HEK293 (cell line): ENCODE results near the gene FNDC10.
A peak's percentile ranks its signal among the peaks of the same experiment; 100 is the strongest.

Experiments used
- BCL11A ChIP-seq: fragments of 450-650 bp; formaldehyde crosslinking; IDR thresholded peaks from 2 replicates; pipeline ENCODE4 v1.5.1; 2016; ENCODE audit warnings: low read depth, missing biosample characterization, missing genetic modification characterization
- GFI1B ChIP-seq: fragments of 450-650 bp; formaldehyde crosslinking; IDR thresholded peaks from 2 replicates; pipeline ENCODE4 v1.5.1; 2016; ENCODE audit warnings: missing biosample characterization, missing genetic modification characterization
- GLI4 ChIP-seq: fragments of 450-650 bp; formaldehyde crosslinking; IDR thresholded peaks from 2 replicates; pipeline ENCODE4 v1.5.1; 2016; ENCODE audit warnings: missing biosample characterization, missing genetic modification characterization
- GLIS1 ChIP-seq: fragments of 450-650 bp; formaldehyde crosslinking; IDR thresholded peaks from 2 replicates; pipeline ENCODE4 v1.5.1; 2016; ENCODE audit warnings: missing biosample characterization, missing genetic modification characterization
- SCRT2 ChIP-seq: fragments of 450-650 bp; formaldehyde crosslinking; IDR thresholded peaks from 2 replicates; pipeline ENCODE4 v1.5.1; 2016; ENCODE audit warnings: missing biosample characterization, missing genetic modification characterization
- SP7 ChIP-seq: fragments of 450-650 bp; formaldehyde crosslinking; IDR thresholded peaks from 2 replicates; pipeline ENCODE4 v1.5.1; 2016; ENCODE audit warnings: missing biosample characterization, missing genetic modification characterization
- ZNF157 ChIP-seq: fragments of 450-650 bp; formaldehyde crosslinking; IDR thresholded peaks from 2 replicates; pipeline ENCODE4 v1.5.1; 2016; ENCODE audit warnings: missing biosample characterization, missing genetic modification characterization
- ZNF211 ChIP-seq: fragments of 450-650 bp; formaldehyde crosslinking; IDR thresholded peaks from 2 replicates; pipeline ENCODE4 v1.5.1; 2016; ENCODE audit warnings: low read depth, missing biosample characterization, missing genetic modification characterization
- ZNF223 ChIP-seq: fragments of 450-650 bp; formaldehyde crosslinking; IDR thresholded peaks from 2 replicates; pipeline ENCODE4 v1.5.1; 2016; ENCODE audit warnings: missing biosample characterization, missing genetic modification characterization
- ZNF266 ChIP-seq: fragments of 450-650 bp; formaldehyde crosslinking; IDR thresholded peaks from 2 replicates; pipeline ENCODE4 v1.5.1; 2016; ENCODE audit warnings: missing biosample characterization, missing genetic modification characterization, low read depth
- ZNF292 ChIP-seq: fragments of 450-650 bp; formaldehyde crosslinking; IDR thresholded peaks from 2 replicates; pipeline ENCODE4 v1.5.1; 2016; ENCODE audit warnings: low read depth, missing biosample characterization, missing genetic modification characterization, borderline replicate concordance
- ZNF311 ChIP-seq: fragments of 450-650 bp; formaldehyde crosslinking; IDR thresholded peaks from 2 replicates; pipeline ENCODE4 v1.5.1; 2017; ENCODE audit warnings: missing biosample characterization, missing genetic modification characterization, borderline replicate concordance
- ZNF404 ChIP-seq: fragments of 450-650 bp; formaldehyde crosslinking; IDR thresholded peaks from 2 replicates; pipeline ENCODE4 v1.5.1; 2017; ENCODE audit warnings: missing biosample characterization, missing genetic modification characterization
- ZNF548 ChIP-seq: fragments of 450-650 bp; formaldehyde crosslinking; IDR thresholded peaks from 2 replicates; pipeline ENCODE4 v1.5.1; 2016; ENCODE audit warnings: missing biosample characterization, missing genetic modification characterization
- ZNF571 ChIP-seq: fragments of 450-650 bp; formaldehyde crosslinking; IDR thresholded peaks from 2 replicates; pipeline ENCODE4 v1.5.0; 2017; ENCODE audit warnings: missing biosample characterization, missing genetic modification characterization
- ZNF629 ChIP-seq: fragments of 450-650 bp; formaldehyde crosslinking; IDR thresholded peaks from 2 replicates; pipeline ENCODE4 v1.5.1; 2017; ENCODE audit warnings: missing biosample characterization, missing genetic modification characterization
- TF ChIP-seq, protein P1 (sequence below): fragments of 450-650 bp; formaldehyde crosslinking; conservative IDR thresholded peaks from 2 replicates; pipeline ENCODE4 v1.5.1; 2016; ENCODE audit warnings: low read depth, missing biosample characterization, missing genetic modification characterization
- TF ChIP-seq, protein P2 (sequence below): fragments of 450-650 bp; formaldehyde crosslinking; IDR thresholded peaks from 2 replicates; pipeline ENCODE4 v1.5.0; 2017; ENCODE audit warnings: missing biosample characterization, missing genetic modification characterization, borderline replicate concordance
- TF ChIP-seq, protein P3 (sequence below): fragments of 450-650 bp; formaldehyde crosslinking; IDR thresholded peaks from 2 replicates; pipeline ENCODE4; 2016; ENCODE audit warnings: missing biosample characterization, missing genetic modification characterization
- TF ChIP-seq, protein P4 (sequence below): fragments of 450-650 bp; formaldehyde crosslinking; IDR thresholded peaks from 2 replicates; pipeline ENCODE4 v1.5.1; 2016; ENCODE audit warnings: missing biosample characterization, missing genetic modification characterization
- TF ChIP-seq, protein P5 (sequence below): fragments of 450-650 bp; formaldehyde crosslinking; IDR thresholded peaks from 2 replicates; pipeline ENCODE4 v1.5.1; 2016; ENCODE audit warnings: missing biosample characterization, missing genetic modification characterization
- TF ChIP-seq, protein P6 (sequence below): fragments of 450-650 bp; formaldehyde crosslinking; IDR thresholded peaks from 2 replicates; pipeline ENCODE4 v1.5.1; 2017; ENCODE audit warnings: missing biosample characterization, missing genetic modification characterization
- TF ChIP-seq, protein P7 (sequence below): fragments of 450-650 bp; formaldehyde crosslinking; IDR thresholded peaks from 2 replicates; pipeline ENCODE4 v1.5.1; 2016; ENCODE audit warnings: missing biosample characterization, missing genetic modification characterization

The FNDC10 gene

DNA sequence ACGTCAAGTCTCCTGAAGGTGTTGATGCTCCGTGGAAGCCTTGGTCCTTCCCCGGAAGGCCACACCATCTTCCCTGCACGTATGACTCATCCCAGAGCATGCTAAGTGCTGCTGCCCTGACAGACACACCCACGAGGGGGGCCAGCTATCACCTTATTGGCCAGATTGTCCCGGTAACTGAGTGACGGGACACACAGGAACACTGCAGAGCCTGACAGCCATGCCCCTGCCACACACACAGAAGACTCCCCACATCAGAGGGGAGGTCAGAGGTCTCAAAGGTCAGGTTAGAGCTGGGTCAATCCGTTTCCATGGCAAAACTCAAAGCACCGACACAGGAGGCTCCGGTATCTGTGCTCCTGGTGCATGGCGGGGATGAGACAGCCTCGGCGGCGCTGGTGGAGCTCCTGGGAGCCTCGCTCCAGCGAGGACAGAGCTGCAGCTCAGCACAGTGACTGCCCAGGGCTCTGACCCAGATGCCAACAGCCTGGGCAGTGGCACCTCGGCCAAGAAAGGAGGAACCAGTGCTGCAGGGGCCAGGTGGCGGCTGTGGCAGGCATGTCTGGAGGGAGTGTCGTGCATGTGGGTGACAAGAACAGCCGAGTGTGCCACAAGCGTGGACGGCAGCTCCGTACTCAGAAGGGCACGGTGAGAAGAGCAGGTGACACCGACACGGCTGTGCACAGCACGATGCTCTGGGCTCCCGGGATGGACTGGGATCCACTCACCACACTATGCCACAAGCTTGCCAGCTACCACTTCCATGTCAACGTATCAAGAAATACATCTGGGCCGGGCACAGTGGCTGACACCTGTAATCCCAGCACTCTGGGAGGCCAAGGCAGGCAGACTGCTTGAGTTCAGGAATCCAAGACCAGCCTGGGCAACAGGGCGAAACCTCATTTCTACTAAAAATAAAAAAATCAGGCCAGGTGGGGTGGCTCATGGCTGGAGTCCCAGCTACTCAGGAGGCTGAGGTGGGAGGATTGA lies 44.7 kb downstream of the FNDC10 start (continued):
- TF ChIP-seq ZNF266 (tag by site-specific recombination) (no peak), SCRT2 (0 out of 2 replicates have a peak, but pooled peaks have one; percentile 22), ZNF404 (no peak), ZNF548 (no peak), ZNF311 (tag by site-specific recombination) (no peak), ZNF157 (no peak), ZNF292 (no peak), SP7 (tag by site-specific recombination) (no peak; the same call in 1 of the 2 replicates), ZNF629 (tag by site-specific recombination) (peak; percentile 54; the same call in 1 of the 2 replicates), ZNF223 (no peak), GLI4 (tag by site-specific recombination) (no peak), GFI1B (tag by site-specific recombination) (no peak), BCL11A (tag by site-specific recombination) (no peak), GLIS1 (tag by site-specific recombination) (peak; percentile 26; the same call in 1 of the 2 replicates), ZNF211 (no peak), ZNF571 (tag by site-specific recombination) (no peak)
- TF ChIP-seq, protein P1, sequence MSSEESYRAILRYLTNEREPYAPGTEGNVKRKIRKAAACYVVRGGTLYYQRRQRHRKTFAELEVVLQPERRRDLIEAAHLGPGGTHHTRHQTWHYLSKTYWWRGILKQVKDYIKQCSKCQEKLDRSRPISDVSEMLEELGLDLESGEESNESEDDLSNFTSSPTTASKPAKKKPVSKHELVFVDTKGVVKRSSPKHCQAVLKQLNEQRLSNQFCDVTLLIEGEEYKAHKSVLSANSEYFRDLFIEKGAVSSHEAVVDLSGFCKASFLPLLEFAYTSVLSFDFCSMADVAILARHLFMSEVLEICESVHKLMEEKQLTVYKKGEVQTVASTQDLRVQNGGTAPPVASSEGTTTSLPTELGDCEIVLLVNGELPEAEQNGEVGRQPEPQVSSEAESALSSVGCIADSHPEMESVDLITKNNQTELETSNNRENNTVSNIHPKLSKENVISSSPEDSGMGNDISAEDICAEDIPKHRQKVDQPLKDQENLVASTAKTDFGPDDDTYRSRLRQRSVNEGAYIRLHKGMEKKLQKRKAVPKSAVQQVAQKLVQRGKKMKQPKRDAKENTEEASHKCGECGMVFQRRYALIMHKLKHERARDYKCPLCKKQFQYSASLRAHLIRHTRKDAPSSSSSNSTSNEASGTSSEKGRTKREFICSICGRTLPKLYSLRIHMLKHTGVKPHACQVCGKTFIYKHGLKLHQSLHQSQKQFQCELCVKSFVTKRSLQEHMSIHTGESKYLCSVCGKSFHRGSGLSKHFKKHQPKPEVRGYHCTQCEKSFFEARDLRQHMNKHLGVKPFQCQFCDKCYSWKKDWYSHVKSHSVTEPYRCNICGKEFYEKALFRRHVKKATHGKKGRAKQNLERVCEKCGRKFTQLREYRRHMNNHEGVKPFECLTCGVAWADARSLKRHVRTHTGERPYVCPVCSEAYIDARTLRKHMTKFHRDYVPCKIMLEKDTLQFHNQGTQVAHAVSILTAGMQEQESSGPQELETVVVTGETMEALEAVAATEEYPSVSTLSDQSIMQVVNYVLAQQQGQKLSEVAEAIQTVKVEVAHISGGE (tag by site-specific recombination) = no peak
- TF ChIP-seq, protein P2, sequence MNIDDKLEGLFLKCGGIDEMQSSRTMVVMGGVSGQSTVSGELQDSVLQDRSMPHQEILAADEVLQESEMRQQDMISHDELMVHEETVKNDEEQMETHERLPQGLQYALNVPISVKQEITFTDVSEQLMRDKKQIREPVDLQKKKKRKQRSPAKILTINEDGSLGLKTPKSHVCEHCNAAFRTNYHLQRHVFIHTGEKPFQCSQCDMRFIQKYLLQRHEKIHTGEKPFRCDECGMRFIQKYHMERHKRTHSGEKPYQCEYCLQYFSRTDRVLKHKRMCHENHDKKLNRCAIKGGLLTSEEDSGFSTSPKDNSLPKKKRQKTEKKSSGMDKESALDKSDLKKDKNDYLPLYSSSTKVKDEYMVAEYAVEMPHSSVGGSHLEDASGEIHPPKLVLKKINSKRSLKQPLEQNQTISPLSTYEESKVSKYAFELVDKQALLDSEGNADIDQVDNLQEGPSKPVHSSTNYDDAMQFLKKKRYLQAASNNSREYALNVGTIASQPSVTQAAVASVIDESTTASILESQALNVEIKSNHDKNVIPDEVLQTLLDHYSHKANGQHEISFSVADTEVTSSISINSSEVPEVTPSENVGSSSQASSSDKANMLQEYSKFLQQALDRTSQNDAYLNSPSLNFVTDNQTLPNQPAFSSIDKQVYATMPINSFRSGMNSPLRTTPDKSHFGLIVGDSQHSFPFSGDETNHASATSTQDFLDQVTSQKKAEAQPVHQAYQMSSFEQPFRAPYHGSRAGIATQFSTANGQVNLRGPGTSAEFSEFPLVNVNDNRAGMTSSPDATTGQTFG (tag by site-specific recombination) = no peak
- TF ChIP-seq, protein P3, sequence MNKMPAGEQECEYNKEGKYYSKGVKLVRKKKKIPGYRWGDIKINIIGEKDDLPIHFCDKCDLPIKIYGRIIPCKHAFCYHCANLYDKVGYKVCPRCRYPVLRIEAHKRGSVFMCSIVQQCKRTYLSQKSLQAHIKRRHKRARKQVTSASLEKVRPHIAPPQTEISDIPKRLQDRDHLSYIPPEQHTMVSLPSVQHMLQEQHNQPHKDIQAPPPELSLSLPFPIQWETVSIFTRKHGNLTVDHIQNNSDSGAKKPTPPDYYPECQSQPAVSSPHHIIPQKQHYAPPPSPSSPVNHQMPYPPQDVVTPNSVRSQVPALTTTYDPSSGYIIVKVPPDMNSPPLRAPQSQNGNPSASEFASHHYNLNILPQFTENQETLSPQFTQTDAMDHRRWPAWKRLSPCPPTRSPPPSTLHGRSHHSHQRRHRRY = no peak
- TF ChIP-seq, protein P4, sequence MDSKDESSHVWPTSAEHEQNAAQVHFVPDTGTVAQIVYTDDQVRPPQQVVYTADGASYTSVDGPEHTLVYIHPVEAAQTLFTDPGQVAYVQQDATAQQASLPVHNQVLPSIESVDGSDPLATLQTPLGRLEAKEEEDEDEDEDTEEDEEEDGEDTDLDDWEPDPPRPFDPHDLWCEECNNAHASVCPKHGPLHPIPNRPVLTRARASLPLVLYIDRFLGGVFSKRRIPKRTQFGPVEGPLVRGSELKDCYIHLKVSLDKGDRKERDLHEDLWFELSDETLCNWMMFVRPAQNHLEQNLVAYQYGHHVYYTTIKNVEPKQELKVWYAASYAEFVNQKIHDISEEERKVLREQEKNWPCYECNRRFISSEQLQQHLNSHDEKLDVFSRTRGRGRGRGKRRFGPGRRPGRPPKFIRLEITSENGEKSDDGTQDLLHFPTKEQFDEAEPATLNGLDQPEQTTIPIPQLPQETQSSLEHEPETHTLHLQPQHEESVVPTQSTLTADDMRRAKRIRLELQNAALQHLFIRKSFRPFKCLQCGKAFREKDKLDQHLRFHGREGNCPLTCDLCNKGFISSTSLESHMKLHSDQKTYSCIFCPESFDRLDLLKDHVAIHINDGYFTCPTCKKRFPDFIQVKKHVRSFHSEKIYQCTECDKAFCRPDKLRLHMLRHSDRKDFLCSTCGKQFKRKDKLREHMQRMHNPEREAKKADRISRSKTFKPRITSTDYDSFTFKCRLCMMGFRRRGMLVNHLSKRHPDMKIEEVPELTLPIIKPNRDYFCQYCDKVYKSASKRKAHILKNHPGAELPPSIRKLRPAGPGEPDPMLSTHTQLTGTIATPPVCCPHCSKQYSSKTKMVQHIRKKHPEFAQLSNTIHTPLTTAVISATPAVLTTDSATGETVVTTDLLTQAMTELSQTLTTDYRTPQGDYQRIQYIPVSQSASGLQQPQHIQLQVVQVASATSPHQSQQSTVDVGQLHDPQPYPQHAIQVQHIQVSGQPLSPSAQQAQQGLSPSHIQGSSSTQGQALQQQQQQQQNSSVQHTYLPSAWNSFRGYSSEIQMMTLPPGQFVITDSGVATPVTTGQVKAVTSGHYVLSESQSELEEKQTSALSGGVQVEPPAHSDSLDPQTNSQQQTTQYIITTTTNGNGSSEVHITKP (tag by site-specific recombination) = peak; percentile 60; the same call in 1 of the 2 replicates
- TF ChIP-seq, protein P5, sequence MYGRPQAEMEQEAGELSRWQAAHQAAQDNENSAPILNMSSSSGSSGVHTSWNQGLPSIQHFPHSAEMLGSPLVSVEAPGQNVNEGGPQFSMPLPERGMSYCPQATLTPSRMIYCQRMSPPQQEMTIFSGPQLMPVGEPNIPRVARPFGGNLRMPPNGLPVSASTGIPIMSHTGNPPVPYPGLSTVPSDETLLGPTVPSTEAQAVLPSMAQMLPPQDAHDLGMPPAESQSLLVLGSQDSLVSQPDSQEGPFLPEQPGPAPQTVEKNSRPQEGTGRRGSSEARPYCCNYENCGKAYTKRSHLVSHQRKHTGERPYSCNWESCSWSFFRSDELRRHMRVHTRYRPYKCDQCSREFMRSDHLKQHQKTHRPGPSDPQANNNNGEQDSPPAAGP (tag by site-specific recombination) = peak; percentile 70; the same call in 1 of the 2 replicates
- TF ChIP-seq, protein P6, sequence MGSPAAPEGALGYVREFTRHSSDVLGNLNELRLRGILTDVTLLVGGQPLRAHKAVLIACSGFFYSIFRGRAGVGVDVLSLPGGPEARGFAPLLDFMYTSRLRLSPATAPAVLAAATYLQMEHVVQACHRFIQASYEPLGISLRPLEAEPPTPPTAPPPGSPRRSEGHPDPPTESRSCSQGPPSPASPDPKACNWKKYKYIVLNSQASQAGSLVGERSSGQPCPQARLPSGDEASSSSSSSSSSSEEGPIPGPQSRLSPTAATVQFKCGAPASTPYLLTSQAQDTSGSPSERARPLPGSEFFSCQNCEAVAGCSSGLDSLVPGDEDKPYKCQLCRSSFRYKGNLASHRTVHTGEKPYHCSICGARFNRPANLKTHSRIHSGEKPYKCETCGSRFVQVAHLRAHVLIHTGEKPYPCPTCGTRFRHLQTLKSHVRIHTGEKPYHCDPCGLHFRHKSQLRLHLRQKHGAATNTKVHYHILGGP (tag by site-specific recombination) = no peak
- TF ChIP-seq, protein P7, sequence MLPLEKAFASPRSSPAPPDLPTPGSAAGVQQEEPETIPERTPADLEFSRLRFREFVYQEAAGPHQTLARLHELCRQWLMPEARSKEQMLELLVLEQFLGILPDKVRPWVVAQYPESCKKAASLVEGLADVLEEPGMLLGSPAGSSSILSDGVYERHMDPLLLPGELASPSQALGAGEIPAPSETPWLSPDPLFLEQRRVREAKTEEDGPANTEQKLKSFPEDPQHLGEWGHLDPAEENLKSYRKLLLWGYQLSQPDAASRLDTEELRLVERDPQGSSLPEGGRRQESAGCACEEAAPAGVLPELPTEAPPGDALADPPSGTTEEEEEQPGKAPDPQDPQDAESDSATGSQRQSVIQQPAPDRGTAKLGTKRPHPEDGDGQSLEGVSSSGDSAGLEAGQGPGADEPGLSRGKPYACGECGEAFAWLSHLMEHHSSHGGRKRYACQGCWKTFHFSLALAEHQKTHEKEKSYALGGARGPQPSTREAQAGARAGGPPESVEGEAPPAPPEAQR (tag by site-specific recombination) = no peak
